Measurements from ENCODE around the gene GSTA3. TPM values are rescaled to one million over a fixed set of nuclear protein-coding genes. Genes with fewer than 3 reads are reported as not detected.
"Not testable (repeated sequence)": the region's sequence is repeated elsewhere in the genome, so short reads cannot be mapped to it uniquely, and the experiment has no call there.

The GSTA3 gene
- total and polyA plus RNA-seq, 8 donors, result not detected

DNA sequence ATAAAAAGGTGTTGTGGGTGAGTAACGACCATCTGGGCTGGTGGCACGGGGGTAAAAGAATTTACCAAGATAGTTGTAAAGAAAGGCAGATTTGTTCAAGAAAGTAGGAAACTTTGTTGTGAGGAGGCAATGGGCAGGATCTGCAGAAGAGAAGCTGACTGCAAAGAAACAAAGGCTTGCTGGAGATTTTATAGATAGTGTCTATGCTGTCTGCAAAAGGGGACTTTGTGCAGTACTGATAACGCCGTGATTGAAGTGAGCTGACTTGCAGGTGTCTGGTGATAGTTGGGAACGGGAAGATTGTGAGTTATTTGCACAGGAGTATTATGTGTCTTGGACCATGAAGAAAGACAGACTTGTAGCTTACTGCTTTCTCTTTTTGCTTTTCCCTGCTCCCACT lies 36.8 kb upstream of the GSTA3 start:
- ATAC-seq, result no peak
- intact Hi-C loops (cut with DNase I), result no loop called here
- no peak for DNase-seq
- no peaks in the 10 kb centered on the region for H3K36me3 ChIP-seq
- no peaks in the 10 kb centered on the region for H3K27me3 ChIP-seq
- H3K4me1 ChIP-seq, result no peaks in the 10 kb centered on the region
- no peak overlapping the region for H3K27ac ChIP-seq
- no peak overlapping the region for H3K4me3 ChIP-seq
- no peak for FAIRE-seq
- 14% methylated on average over 5 of the region's 5 CpGs for WGBS, 2 donors
- TF ChIP-seq, protein P1, sequence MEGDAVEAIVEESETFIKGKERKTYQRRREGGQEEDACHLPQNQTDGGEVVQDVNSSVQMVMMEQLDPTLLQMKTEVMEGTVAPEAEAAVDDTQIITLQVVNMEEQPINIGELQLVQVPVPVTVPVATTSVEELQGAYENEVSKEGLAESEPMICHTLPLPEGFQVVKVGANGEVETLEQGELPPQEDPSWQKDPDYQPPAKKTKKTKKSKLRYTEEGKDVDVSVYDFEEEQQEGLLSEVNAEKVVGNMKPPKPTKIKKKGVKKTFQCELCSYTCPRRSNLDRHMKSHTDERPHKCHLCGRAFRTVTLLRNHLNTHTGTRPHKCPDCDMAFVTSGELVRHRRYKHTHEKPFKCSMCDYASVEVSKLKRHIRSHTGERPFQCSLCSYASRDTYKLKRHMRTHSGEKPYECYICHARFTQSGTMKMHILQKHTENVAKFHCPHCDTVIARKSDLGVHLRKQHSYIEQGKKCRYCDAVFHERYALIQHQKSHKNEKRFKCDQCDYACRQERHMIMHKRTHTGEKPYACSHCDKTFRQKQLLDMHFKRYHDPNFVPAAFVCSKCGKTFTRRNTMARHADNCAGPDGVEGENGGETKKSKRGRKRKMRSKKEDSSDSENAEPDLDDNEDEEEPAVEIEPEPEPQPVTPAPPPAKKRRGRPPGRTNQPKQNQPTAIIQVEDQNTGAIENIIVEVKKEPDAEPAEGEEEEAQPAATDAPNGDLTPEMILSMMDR (IDR thresholded peaks at IDR 0.05), result no peak
- H3K9me3 ChIP-seq, result no peaks in the 10 kb centered on the region

DNA sequence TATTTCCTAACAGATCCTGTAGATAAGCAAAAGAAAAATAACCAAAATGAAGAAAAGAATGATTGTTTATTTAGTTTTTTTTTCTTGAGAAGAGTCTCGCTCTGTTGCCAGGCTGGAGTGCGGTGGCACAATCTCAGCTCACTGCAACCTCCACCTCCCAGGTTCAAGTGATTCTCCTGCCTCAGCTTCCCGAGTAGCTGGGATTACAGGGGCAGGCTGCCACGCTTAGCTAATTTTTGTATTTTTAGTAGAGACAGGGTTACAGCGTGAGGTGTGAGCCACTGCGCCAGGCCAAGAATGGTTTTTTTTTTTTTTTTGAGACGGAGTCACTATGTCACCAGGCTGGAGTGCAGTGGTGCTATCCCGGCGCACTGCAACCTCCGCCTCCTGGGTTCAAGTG lies 33.3 kb upstream of the GSTA3 start:
- H3K27ac ChIP-seq; H3K27me3 ChIP-seq; ATAC-seq; DNase-seq; FAIRE-seq; intact Hi-C loops (cut with DNase I); H3K4me3 ChIP-seq; H3K36me3 ChIP-seq; H3K4me1 ChIP-seq; H3K9me3 ChIP-seq: not testable (repeated sequence)
- WGBS, 2 donors, result 91 to 92% methylated on average over 7 to 10 of the region's 10 CpGs

- DNase-seq, result no peak
- FAIRE-seq, result no peak
- H3K27ac ChIP-seq, result no peak overlapping the region
- 80 to 84% methylated on average over 4 of the region's 4 CpGs for WGBS, 2 donors
- H3K4me3 ChIP-seq, result no peak overlapping the region
- no peaks in the 10 kb centered on the region for H3K27me3 ChIP-seq
- H3K9me3 ChIP-seq, result no peaks in the 10 kb centered on the region
- TF ChIP-seq, protein P1 (IDR thresholded peaks at IDR 0.05), result no peak
- no peaks in the 10 kb centered on the region for H3K36me3 ChIP-seq
- ATAC-seq, result no peak
- no peaks in the 10 kb centered on the region for H3K4me1 ChIP-seq
- intact Hi-C loops (cut with DNase I), result no loop called here
These were observed 32.7 kb upstream of the GSTA3 start for GRCh38 chr6:52942221-52942620.

GRCh38 chr6:52937908-52938307 lies 28.4 kb upstream of the GSTA3 start:
- intact Hi-C loops (cut with DNase I), result no loop called here
- no peaks in the 10 kb centered on the region for H3K4me1 ChIP-seq
- 86 to 93% methylated on average over 2 of the region's 2 CpGs for WGBS, 2 donors
- no peak overlapping the region for H3K27ac ChIP-seq
- H3K4me3 ChIP-seq, result no peak overlapping the region
- no peak for DNase-seq
- H3K9me3 ChIP-seq, result no peaks in the 10 kb centered on the region
- no peaks in the 10 kb centered on the region for H3K27me3 ChIP-seq
- ATAC-seq, result no peak
- no peak for FAIRE-seq
- TF ChIP-seq, protein P1 (IDR thresholded peaks at IDR 0.05), result no peak
- no peaks in the 10 kb centered on the region for H3K36me3 ChIP-seq

DNA sequence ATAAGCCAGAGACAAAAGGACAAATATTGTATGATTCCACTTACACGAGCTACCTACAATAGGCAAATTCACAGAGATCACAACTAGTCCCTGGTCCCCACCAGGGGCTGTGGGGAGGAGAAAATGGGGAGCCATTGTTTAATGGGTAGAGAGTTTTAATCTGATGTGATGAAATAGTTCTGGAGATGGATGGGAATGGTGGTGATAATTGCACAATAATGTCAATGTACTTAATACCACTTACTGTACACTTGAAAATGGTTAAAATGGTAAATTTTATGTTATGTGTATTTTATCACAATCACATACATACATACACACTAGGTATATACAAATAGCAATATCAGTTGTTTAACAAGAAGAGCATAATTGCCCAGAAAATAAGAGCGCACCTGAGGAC lies 24.3 kb upstream of the GSTA3 start:
- TF ChIP-seq, protein P1 (IDR thresholded peaks at IDR 0.05), result no peak
- no peak for ATAC-seq
- Histone ChIP-seq H3K4me3 (no peak overlapping the region), H3K27ac (no peak overlapping the region), H3K9me3 (no peaks in the 10 kb centered on the region), H3K27me3 (no peaks in the 10 kb centered on the region), H3K36me3 (no peaks in the 10 kb centered on the region), H3K4me1 (no peaks in the 10 kb centered on the region)
- 88 to 90% methylated on average over 2 of the region's 2 CpGs for WGBS, 2 donors
- intact Hi-C loops (cut with DNase I), result no loop called here
- no peak for DNase-seq
- no peak for FAIRE-seq

GRCh38 chr6:52931351-52931750 lies 21.9 kb upstream of the GSTA3 start:
- no peak for DNase-seq
- FAIRE-seq, result no peak
- intact Hi-C loops (cut with DNase I), result no loop called here
- WGBS, 2 donors, result 78 to 84% methylated on average over 2 of the region's 2 CpGs
- TF ChIP-seq, protein P1 (IDR thresholded peaks at IDR 0.05), result no peak
- Histone ChIP-seq H3K9me3 (no peaks in the 10 kb centered on the region), H3K27ac (no peak overlapping the region), H3K4me3 (no peak overlapping the region), H3K27me3 (no peaks in the 10 kb centered on the region), H3K4me1 (no peaks in the 10 kb centered on the region), H3K36me3 (no peaks in the 10 kb centered on the region)
- no peak for ATAC-seq

Measured in pancreas (tissue), 10 donors.